ENCODE measurements around the gene PASK.

DNA sequence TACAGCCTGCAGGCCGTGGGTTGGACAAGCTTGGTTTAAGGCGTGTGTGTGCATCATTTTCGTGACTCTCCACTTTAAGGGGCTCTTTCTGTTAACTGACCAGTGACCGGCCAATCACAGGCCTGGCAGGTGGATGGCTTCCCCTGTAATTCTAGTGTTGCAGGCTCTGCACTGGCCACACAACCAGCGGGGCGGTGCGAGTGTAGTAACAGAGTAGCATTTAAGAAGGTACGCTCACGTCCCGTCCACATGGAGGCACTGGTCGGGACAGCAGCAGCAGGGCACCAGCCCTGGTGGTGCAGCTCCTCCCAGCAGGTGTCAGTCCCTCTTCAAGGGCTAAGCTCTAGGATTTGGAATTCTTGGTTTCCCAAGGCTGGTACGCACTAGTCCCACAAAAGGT is 31.2 kb upstream of the PASK start:
- TF ChIP-seq, protein P1, sequence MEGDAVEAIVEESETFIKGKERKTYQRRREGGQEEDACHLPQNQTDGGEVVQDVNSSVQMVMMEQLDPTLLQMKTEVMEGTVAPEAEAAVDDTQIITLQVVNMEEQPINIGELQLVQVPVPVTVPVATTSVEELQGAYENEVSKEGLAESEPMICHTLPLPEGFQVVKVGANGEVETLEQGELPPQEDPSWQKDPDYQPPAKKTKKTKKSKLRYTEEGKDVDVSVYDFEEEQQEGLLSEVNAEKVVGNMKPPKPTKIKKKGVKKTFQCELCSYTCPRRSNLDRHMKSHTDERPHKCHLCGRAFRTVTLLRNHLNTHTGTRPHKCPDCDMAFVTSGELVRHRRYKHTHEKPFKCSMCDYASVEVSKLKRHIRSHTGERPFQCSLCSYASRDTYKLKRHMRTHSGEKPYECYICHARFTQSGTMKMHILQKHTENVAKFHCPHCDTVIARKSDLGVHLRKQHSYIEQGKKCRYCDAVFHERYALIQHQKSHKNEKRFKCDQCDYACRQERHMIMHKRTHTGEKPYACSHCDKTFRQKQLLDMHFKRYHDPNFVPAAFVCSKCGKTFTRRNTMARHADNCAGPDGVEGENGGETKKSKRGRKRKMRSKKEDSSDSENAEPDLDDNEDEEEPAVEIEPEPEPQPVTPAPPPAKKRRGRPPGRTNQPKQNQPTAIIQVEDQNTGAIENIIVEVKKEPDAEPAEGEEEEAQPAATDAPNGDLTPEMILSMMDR (IDR thresholded peaks at IDR 0.05) = no peak
- TF ChIP-seq POLR2AphosphoS5 (IDR thresholded peaks at IDR 0.05; ENCODE audit: low read depth, low read length) = no peak
- TF ChIP-seq, protein P2, sequence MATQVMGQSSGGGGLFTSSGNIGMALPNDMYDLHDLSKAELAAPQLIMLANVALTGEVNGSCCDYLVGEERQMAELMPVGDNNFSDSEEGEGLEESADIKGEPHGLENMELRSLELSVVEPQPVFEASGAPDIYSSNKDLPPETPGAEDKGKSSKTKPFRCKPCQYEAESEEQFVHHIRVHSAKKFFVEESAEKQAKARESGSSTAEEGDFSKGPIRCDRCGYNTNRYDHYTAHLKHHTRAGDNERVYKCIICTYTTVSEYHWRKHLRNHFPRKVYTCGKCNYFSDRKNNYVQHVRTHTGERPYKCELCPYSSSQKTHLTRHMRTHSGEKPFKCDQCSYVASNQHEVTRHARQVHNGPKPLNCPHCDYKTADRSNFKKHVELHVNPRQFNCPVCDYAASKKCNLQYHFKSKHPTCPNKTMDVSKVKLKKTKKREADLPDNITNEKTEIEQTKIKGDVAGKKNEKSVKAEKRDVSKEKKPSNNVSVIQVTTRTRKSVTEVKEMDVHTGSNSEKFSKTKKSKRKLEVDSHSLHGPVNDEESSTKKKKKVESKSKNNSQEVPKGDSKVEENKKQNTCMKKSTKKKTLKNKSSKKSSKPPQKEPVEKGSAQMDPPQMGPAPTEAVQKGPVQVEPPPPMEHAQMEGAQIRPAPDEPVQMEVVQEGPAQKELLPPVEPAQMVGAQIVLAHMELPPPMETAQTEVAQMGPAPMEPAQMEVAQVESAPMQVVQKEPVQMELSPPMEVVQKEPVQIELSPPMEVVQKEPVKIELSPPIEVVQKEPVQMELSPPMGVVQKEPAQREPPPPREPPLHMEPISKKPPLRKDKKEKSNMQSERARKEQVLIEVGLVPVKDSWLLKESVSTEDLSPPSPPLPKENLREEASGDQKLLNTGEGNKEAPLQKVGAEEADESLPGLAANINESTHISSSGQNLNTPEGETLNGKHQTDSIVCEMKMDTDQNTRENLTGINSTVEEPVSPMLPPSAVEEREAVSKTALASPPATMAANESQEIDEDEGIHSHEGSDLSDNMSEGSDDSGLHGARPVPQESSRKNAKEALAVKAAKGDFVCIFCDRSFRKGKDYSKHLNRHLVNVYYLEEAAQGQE (IDR thresholded peaks at IDR 0.05; ENCODE audit: insufficient read depth in 1 of 2, low read depth in 2 of 2, low read length in 1 of 2) = no peak
- TF ChIP-seq TCF7L2 (IDR thresholded peaks at IDR 0.05; ENCODE audit: low read depth, low read length) = no peak
